HG03139 (cell line): ENCODE results near the gene TPST2.

Experiments used
- ATAC-seq: cut with Tn5 transposase; IDR thresholded peaks from one replicate; pipeline ENCODE4 v1.9.1; 2021; ENCODE audit not compliant: unreplicated experiment

The TPST2 gene

GRCh38 chr22:26610996-26611395, 21.1 kb upstream of the TPST2 start:
- no peak for ATAC-seq

DNA sequence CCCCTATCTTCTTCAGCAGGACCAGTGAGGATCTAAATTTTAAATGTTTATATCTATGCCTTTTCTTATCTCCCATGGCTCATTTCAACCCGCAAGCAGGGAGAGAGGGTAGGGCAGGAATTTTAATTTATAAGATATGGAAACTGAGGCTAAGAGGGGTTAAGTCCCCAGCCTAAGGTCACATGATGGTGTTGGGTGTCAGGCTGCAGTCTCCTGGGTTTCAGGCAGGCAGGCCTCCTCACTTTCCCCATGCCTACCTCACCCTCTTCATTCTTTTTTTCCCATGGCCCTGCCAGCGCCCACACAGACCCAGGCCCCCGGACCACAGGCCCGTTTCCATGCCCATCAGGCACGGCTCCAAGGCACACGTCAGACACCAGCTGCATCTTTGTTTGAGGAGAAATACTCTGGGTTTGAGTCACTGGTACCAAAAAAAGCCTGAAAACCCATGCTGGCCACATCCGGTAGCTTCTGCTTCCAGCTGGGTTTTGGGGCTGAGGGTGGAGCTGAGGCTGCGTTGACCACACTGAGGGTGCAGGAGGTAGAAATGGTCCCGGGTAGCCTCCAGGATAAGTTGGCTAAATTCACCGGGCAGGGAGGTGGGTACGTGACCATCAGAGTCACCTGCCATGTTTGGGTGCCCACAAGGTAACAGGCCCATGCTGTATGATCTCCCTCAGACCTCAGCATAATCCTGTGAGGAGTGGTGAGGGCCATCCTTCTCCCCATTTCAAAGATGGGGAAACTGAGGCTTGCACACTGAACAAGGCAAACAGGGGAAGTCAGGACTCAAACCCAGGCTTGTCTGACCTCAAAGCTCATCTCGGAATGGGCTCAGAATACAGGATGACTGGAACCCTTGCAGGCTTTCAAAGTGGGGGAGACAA, 20.4 kb upstream of the TPST2 start:
- ATAC-seq, result peak; percentile 69

GRCh38 chr22:26609287-26609686, 19.4 kb upstream of the TPST2 start:
- no peak for ATAC-seq

DNA sequence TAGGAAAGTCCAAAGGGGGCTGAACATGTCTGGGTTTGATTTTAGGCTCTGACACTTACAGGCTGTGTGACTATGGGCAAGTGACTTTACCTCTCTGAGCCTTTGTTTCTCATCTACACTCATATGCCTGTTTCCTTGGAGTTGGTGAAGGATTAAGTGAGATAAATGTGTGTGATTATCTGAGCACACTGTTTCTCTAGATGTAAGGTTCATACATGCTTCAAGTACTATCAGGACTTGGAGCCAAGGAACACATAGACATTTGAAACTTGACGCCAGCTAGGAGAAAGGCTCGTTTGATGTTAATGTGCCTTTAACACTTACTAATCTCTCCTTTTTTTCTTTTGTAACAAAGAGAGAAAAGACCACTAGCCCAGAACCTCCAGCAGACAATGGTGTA, 18.2 kb upstream of the TPST2 start:
- ATAC-seq, result no peak

DNA sequence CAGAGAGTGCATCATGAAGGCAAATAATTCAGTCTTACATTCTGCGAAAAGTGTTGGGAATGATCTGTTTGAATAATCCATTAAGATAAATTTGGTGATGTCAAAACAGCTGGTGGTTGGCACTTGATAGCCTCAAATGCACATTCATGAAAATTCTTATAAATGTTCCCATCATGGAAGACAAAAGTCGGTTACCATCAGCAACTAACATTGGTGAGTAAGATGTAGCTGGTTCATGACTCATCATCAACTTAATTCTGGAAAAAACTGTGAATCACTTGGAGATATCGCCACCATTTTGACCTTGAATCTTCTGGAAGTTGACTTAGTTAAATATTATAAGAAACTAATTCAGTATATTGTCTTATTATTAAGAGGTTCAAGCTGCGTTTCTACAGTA, 16.7 kb upstream of the TPST2 start:
- ATAC-seq, result no peak

DNA sequence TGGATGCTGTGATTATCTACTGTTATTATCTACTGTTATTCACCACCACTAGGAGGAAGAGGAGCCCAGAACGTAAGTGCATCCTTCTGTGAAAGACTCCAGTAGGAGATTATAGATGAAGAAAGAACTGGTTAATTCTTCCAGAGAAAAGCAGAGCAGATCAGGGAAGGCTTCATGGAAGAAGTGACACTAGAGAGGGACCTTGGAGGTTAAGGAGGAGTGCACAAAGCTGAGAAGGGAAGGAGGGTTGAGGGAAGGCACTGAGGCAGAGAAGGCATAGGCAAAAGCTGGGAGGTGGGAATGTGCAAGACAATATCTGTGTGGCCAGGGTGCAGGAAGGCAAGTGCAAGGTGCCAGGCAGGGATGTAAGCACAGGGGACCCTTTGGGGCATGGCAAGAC, 14.4 kb upstream of the TPST2 start:
- no peak for ATAC-seq

- no peak for ATAC-seq
Observed at GRCh38 chr22:26602127-26602526, 12.2 kb upstream of the TPST2 start.

DNA sequence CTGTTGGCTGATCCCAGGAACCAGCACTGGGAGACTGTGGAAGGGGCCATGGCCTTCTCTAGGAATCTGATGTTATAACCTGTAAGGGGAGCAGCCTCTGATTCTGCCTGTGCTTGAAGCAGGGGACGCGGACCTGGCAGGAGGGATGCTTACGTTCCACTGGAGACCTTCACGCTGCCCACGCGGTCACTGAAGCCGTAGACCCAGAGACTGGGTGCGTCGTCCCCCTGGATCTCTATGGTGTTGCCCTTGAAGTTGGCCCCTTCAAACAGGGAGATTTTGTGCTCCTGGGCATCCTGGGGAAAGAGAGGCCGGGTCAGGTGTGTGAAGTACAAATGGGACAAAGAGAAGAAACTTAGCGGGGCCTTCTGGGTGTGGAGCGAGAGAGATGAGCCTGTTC, 11.8 kb upstream of the TPST2 start:
- no peak for ATAC-seq

GRCh38 chr22:26599505-26599904, 9.6 kb upstream of the TPST2 start:
- ATAC-seq, result no peak

DNA sequence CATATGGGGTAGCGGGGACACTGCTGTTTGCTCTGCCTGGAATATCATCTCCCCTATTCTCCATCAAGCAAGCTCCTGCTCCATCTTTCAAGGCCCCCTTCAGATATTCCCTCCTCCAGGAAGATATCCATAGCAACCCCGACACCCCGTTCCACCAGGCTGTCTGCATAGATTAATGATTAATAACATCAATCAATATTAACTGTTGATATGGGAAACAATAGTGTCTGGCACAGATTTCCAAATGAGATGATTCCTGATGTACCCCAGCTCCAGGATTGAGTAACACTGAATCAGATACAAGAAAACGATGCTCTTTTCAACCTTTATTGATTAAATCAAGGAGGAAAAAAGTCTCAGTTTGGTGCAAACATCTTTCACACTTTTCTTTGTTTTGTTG, 7.5 kb upstream of the TPST2 start:
- ATAC-seq, result no peak

DNA sequence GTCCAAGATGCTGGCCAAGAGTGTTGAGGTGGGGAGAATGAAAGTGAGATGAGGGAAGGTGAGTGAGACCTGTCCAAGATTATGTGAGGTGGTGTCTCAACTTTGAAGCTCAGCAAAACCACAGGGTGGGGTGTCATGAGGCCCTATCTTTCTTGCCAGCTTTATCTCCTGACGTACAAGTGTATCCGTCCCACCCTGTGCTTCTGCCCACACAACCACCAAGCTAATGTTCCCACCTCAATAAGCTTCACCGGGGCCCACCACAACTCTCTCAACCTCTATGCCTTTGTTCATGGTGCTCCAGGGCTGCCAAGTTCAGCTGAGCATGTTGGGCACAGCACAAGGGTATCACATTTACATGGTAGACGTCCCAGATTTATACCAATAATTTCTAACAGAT, 7.1 kb upstream of the TPST2 start:
- ATAC-seq, result no peak

GRCh38 chr22:26593763-26594162, 3.8 kb upstream of the TPST2 start:
- ATAC-seq, result no peak

DNA sequence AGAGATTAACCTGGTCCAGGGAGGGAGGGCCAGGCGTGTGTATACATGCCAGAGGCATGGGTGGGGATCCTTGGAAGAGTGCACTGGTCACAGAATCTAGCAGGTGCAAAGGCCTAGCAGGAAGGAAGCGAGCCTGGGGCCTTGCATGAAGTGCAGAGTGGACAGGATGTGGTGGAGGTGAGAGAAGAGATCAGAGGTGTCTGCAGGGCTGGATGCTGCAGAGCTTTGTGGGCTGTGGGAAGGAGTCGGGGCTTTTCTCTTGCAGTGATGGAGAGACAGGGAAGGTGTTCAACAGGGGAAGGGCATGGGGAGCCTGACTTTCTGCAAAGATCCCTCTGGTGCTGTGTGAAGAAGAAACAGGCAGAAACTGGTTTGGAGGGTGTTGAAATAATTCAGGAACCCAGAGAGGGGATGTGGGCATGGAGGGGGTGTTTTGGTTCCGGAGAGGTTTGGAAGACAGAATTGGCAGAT, 2.5 kb upstream of the TPST2 start:
- ATAC-seq, result no peak

- no peak for ATAC-seq
Observed at GRCh38 chr22:26589367-26589844, 526 bp downstream of the TPST2 start.

DNA sequence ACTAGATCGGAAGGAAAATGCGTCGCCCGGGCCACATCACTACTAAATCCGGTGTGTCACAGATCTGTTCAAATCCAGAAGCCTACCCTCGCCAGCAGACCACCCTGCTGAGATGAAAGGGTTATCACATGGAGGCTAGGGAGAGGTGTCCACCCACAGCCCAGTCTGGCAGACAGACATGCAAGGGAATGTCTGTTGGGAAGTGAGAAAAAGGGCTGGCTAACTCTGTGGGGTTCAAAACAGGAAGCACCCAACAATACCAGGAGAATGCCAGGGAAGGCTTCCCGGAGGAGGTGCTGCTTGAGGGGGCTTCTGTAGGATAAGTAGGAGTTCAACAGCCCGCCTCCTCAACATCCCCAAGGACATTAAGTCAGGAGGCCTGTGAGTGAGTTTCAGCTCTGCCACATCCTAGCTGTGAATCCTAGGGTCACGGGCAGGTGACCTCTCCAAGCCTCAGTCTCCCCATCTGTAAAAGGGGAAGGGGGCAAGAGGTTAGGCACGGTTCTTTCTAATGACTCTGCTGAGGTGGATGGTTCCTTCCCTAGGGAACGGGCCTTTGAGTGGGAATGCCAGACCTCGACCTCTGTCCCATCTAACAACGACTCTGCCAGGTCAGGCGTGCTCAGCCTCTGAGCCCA, 1.1 kb downstream of the TPST2 start:
- no peak for ATAC-seq

DNA sequence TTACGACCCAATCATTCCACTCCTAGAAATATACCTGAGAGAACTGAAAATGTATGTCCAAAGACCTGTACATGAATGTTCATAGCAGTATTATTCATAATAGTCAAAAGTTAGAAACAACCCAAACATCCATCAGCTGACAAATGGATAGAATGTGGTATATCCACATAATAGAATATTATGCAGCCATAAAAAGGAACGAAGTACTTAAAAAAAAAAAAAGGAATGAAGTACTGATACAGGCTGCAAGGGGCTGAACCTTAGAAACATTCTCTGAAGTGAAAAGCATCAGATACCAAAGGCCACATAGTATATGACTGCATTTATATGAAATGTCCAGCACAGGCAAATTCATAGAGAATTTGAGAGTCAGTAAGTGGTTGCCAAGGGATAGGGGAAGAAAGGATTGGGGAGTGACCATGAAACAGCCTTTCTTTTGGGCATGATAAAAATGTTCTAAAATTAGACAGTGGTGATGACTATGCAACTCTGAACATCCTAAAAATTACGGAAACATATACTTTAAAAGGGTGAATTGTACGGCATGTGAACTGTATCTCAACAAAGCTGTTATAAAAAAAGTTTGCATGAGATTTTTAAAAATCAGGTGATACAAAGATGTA, 1.8 kb downstream of the TPST2 start:
- no peak for ATAC-seq

- no peak for ATAC-seq
Observed at GRCh38 chr22:26586556-26587325, 3.2 kb downstream of the TPST2 start.

DNA sequence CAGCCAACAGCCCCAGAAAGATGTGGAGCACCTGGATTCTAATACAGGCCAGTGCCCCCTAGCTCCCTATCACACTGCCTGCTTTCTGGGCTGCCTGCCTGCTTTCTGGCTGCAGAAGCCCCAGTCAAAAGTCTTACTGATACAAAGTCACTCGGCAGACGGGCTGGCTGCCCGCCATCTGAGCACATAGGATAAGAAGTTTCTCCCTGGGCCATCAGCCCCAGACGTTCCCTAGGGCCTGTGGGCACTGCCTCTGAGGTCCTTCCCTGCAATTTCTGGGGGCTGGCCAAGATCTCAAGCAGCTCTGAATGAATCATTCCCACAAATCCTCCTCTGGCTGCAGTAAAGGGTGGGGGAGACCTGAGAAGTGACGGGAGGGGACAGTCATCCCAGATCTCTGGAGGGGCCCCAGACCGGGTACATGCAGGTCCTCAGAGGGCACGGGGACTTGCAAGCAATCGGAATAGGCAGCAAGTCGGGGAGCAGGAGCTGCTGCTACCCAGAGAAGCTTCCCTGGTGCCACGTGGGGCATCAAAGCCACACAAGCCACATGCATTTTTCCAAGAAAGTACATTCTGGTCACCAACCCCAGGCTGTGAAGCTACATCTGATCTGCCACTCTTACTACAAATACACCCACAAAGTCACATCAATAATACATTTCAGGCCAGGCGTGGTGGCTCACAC, 4.7 kb downstream of the TPST2 start:
- no peak for ATAC-seq

DNA sequence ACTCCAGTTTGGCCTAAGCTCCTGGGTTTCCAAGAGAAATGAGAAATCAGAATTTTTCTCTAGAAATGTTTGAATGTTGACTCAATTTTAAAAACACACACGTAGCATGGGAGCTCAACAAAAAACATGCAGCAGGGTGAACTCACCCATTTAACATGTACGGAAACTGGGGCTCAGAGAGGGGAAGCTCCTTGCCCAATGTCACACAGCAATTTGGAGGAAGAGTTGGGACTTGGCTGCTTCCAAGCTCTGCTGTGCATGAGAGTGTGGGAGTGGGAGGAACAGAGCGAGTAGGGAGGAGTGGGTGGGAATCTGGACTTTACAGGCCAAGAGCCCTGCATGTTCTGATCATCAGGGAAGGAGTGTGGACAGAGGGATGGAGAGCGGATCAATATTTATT, 5.9 kb downstream of the TPST2 start:
- ATAC-seq, result no peak

DNA sequence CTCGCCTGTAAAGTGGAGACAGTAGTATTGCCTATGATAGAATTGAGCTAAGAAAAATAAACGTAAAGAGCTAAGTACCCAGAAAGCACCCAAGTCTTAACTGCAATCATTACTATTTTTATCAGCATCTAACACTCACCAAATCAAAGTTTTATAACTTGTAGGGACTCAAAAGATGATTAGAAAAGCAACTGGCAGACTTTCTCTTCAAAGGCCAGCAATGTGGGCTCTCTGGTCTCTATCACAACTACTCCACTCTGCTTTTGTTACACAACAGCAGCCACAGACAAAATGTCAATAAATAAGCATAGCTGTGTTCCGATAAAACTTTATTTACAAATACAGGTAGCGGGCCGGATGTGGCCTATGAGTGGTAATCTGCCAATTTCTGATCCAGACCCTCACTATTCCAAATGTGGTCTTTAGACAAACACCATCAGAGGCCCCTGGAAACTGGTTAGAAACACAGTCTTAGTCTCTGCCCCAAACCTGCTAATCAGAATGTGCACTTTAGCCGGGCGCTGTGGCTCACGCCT, 8.2 kb downstream of the TPST2 start:
- no peak for ATAC-seq
